Measurements from ENCODE around the gene KLHL22. TPM values are rescaled to one million over a fixed set of nuclear protein-coding genes. Genes with fewer than 3 reads are reported as not detected.

The KLHL22 gene
- total RNA-seq, 1 donor from 2014 or later: 14.3 TPM

- Mint-ChIP-seq H3K9me3 (peaks cover 7% of the 10 kb centered on the region), H3K4me3 (no peak overlapping the region), H3K27me3 (ENCODE audit: insufficient read depth, low read depth) (peaks cover 4% of the 10 kb centered on the region), H3K27ac (no peak overlapping the region), H3K4me1 (peaks cover 14% of the 10 kb centered on the region), H3K36me3 (peaks cover 38% of the 10 kb centered on the region)
- Histone ChIP-seq H3K9me3 (ENCODE audit: low read depth) (no peaks in the 10 kb centered on the region), H3K4me3 (no peak overlapping the region), H3K27ac (no peak overlapping the region), H2AFZ (replicated peaks) (no peak overlapping the region), H3K79me2 (ENCODE audit: low read depth) (peaks cover 6% of the 10 kb centered on the region), H3K4me2 (no peak overlapping the region), H3K9ac (no peak overlapping the region), H4K20me1 (ENCODE audit: low read depth) (peaks cover 40% of the 10 kb centered on the region), H3F3A (ENCODE audit: low read depth) (no peaks in the 10 kb centered on the region), H3K36me3 (no peaks in the 10 kb centered on the region), H3K27me3 (no peaks in the 10 kb centered on the region), H3K4me1 (no peaks in the 10 kb centered on the region)
- TF ChIP-seq EZH2phosphoT487 (IDR thresholded peaks at IDR 0.05): no peak
- TF ChIP-seq EZH2 (IDR thresholded peaks at IDR 0.05): no peak
- no peak for TF ChIP-seq CTCF (IDR thresholded peaks at IDR 0.05)
- DNase-seq (ENCODE audit: low spot score): no peak
Observed at GRCh38 chr22:20487715-20488114, 7.9 kb downstream of the KLHL22 start.

DNA sequence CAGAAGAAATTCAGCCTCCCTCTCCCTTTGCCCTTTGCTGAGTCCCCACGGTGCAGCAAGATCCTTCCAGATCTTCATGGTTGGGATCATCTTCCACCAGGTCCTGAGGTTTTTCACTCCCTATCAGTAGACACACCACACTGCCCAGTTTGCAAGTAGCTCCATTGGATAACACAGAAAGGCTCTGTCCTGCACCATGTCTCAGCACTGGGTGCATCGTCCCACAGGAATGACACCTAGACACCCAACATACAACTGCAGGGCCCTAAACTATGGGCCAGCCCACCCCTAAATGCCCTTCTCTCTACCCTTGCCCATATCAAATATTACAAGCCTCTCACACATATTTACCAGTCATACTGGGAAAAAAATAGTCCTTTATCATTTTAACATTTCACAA is 9.4 kb downstream of the KLHL22 start:
- H3K4me3 ChIP-seq: no peak overlapping the region
- no peak for TF ChIP-seq EZH2 (IDR thresholded peaks at IDR 0.05)
- no peak for TF ChIP-seq EZH2phosphoT487 (IDR thresholded peaks at IDR 0.05)
- no peak for TF ChIP-seq CTCF (IDR thresholded peaks at IDR 0.05)
- H3K4me1 ChIP-seq: no peaks in the 10 kb centered on the region
- no peaks in the 10 kb centered on the region for H3K9me3 ChIP-seq (ENCODE audit: low read depth)
- Mint-ChIP-seq H3K4me3 (no peak overlapping the region), H3K9me3 (peaks cover 7% of the 10 kb centered on the region), H3K4me1 (peaks cover 12% of the 10 kb centered on the region), H3K36me3 (peaks cover 36% of the 10 kb centered on the region), H3K27me3 (ENCODE audit: insufficient read depth, low read depth) (peaks cover 4% of the 10 kb centered on the region), H3K27ac (peak overlapping the region; percentile 3)
- no peak overlapping the region for H2AFZ ChIP-seq (replicated peaks)
- H3K79me2 ChIP-seq (ENCODE audit: low read depth): no peaks in the 10 kb centered on the region
- H3K27ac ChIP-seq: no peak overlapping the region
- no peak for DNase-seq (ENCODE audit: low spot score)
- no peak overlapping the region for H3K4me2 ChIP-seq
- no peaks in the 10 kb centered on the region for H3K36me3 ChIP-seq
- no peaks in the 10 kb centered on the region for H3F3A ChIP-seq (ENCODE audit: low read depth)
- no peak overlapping the region for H3K9ac ChIP-seq
- H3K27me3 ChIP-seq: no peaks in the 10 kb centered on the region
- H4K20me1 ChIP-seq (ENCODE audit: low read depth): peaks cover 36% of the 10 kb centered on the region

GRCh38 chr22:20484948-20485683 is 10.5 kb downstream of the KLHL22 start:
- H3K27me3 Mint-ChIP-seq (ENCODE audit: insufficient read depth, low read depth): peaks cover 4% of the 10 kb centered on the region
- Histone ChIP-seq H3K27me3 (no peaks in the 10 kb centered on the region), H3K9ac (no peak overlapping the region), H3K79me2 (ENCODE audit: low read depth) (no peaks in the 10 kb centered on the region), H3K4me1 (no peaks in the 10 kb centered on the region), H3K27ac (no peak overlapping the region), H4K20me1 (ENCODE audit: low read depth) (peaks cover 26% of the 10 kb centered on the region), H3F3A (ENCODE audit: low read depth) (no peaks in the 10 kb centered on the region), H3K4me2 (no peak overlapping the region), H3K4me3 (no peak overlapping the region), H2AFZ (replicated peaks) (no peak overlapping the region), H3K36me3 (no peaks in the 10 kb centered on the region), H3K9me3 (ENCODE audit: low read depth) (no peaks in the 10 kb centered on the region)
- TF ChIP-seq CTCF (IDR thresholded peaks at IDR 0.05) (no peak), EZH2phosphoT487 (IDR thresholded peaks at IDR 0.05) (no peak), EZH2 (IDR thresholded peaks at IDR 0.05) (no peak)
- peaks cover 40% of the 10 kb centered on the region for H3K36me3 Mint-ChIP-seq
- no peak overlapping the region for H3K27ac Mint-ChIP-seq
- peaks cover 8% of the 10 kb centered on the region for H3K9me3 Mint-ChIP-seq
- H3K4me3 Mint-ChIP-seq: no peak overlapping the region
- H3K4me1 Mint-ChIP-seq: peaks cover 9% of the 10 kb centered on the region
- no peak for DNase-seq (ENCODE audit: low spot score)
